Heart left ventricle (tissue), 16 donors: ENCODE measurements around the gene KCNJ9. TPM values are rescaled to one million over a fixed set of nuclear protein-coding genes. Genes with fewer than 3 reads are reported as not detected.

Experiments
- ATAC-seq, 4 donors: fragments of 200-7000 bp; cut with Tn5 transposase; one replicate each; pipeline ENCODE4 v1.9.1; 2020 to 2022; ENCODE audit warnings: moderate library complexity in 4 of 4, mild to moderate bottlenecking in 3 of 4, moderate number of reproducible peaks in 1 of 4
- DNase-seq, 5 donors: peaks; one replicate each; pipeline ENCODE4 v3.0.0-alpha.2; 2020
- H3K27ac ChIP-seq, 12 donors: fragments of 200-600 bp; sonication (generic) in 4 of 12; one replicate each; pipeline versions ENCODE4 v1.5.0 to v1.8.0; 2016 to 2022; ENCODE audit warnings: mild to moderate bottlenecking in 2 of 12
- H3K27me3 ChIP-seq, 9 donors: fragments of 200-600 bp; sonication (generic) in 2 of 9; one replicate each; pipeline versions ENCODE4 v1.5.1 to v1.8.0; 2016 to 2022; ENCODE audit warnings: mild to moderate bottlenecking in 3 of 9
- H3K36me3 ChIP-seq, 9 donors: fragments of 200-600 bp; sonication (generic) in 2 of 9; one replicate each; pipeline versions ENCODE4 v1.5.0 to v1.8.0; 2018 to 2022; ENCODE audit warnings: mild to moderate bottlenecking in 2 of 9
- H3K4me1 ChIP-seq, 12 donors: fragments of 200-600 bp; sonication (generic) in 4 of 12; one replicate each; pipeline versions ENCODE4 v1.5.0 to v1.8.0; 2016 to 2022; ENCODE audit warnings: mild to moderate bottlenecking in 3 of 12
- H3K4me3 ChIP-seq, 12 donors: fragments of 200-600 bp; sonication (generic) in 4 of 12; one replicate each; pipeline versions ENCODE4 v1.5.0 to v1.8.0; 2017 to 2022; ENCODE audit warnings: mild to moderate bottlenecking in 9 of 12, moderate library complexity in 4 of 12
- H3K9me3 ChIP-seq, 12 donors: fragments of 200-600 bp; sonication (generic) in 4 of 12; one replicate each; pipeline versions ENCODE4 v1.5.0 to v1.8.0; 2016 to 2022; ENCODE audit warnings: mild to moderate bottlenecking in 1 of 12
- POLR2A ChIP-seq, 2 donors: fragments of 450-650 bp; IDR thresholded peaks; one replicate each; pipeline ENCODE4 v1.6.1; 2017; ENCODE audit warnings: antibody characterized with exemption in 2 of 2, mild to moderate bottlenecking in 2 of 2, moderate library complexity in 2 of 2
- WGBS, 4 donors: extraction: QIAGEN DNeasy Blood & Tissue Kit in 2 of 4; methylation state at CpG; one replicate each; pipeline versions ENCODE4 v1.1.5 to v1.1.7; 2013 to 2018; 5-methylcytosine and 5-hydroxymethylcytosine counted together
- intact Hi-C, 10 donors: fragments of 100-400 bp; cut with DNase I; formaldehyde crosslinking; loops; one replicate each; pipeline versions ENCODE4 v1.11.1 to v1.14.2; 2022
- polyA plus RNA-seq, 2 donors: library from polyadenylated mRNA; stranded (reverse); fragments of 200-250 nt; gene quantifications; one replicate each; pipeline ENCODE4 v1.2.3, GENCODE V29; 2013
- total RNA-seq, 9 donors: library from RNA; depleted of rRNA in 2 of 9; stranded (reverse); fragments of >200 nt in 2 of 9; fragmentation: NEBNext Ultra II Directional in 3 of 9; extraction: Animal tissue kit (Norgen Biotek cat#: 25700) in 3 of 9; gene quantifications; one replicate each; pipeline versions ENCODE4 v1.1.0 to v1.2.4, GENCODE V29; 2016 to 2023
- TF ChIP-seq, protein P1 (sequence below), 12 donors: fragments of 200-600 bp; sonication (generic) in 4 of 12; IDR thresholded peaks; one replicate each; pipeline versions ENCODE4 v1.5.0 to v1.8.0; 2018 to 2022; ENCODE audit warnings: antibody characterized with exemption in 12 of 12, mild to moderate bottlenecking in 5 of 12
- donor health status: ischemic (EF 13 %, LVEDD 7.1; RV severe dilation, severe dysfunction).
- donor health status: healthy with polysubstance abuse.
- donor health status: DM: no; HTN: yes; CAD: no.
- donor health status: DM: no; HTN: no; CAD: no.
- donor health status: ischemic (EF 25% LVEDD 6.9; RV normal size, moderate dysfunction).
- donor health status: ischemic (EF 25% LVEDD 5.7; RV mildly dilated, moderate dysfunction).
- donor health status: healthy.
- donor health status: DM: yes; HTN: yes; CAD: no.
- donor health status: ischemic (EF 35%, LVEDD 5.7; RV mildly dilated, moderate dysfunction).
- donor health status: nonischemic (EF 11% LVEDD 7.7; RV severe dilation, severe dysfunction).
- donor health status: DM: yes; HTN: yes; CAD: no.
- donor health status: PGD.
- donor health status: ischemic (EF 29% LVEDD 5.4; RV normal size, mild dysfunction).
- donor health status: nonischemic (EF 23%, LVEDD 6.1; RV moderate dilation, normal function).

The KCNJ9 gene
- total and polyA plus RNA-seq, 11 donors: 0.06 to 0.29 (median 0.08) TPM; not detected in 8

GRCh38 chr1:160070243-160071163 is 10.8 kb upstream of the KCNJ9 start:
- no peak for TF ChIP-seq POLR2A (IDR thresholded peaks at IDR 0.05)
- TF ChIP-seq, protein P1, sequence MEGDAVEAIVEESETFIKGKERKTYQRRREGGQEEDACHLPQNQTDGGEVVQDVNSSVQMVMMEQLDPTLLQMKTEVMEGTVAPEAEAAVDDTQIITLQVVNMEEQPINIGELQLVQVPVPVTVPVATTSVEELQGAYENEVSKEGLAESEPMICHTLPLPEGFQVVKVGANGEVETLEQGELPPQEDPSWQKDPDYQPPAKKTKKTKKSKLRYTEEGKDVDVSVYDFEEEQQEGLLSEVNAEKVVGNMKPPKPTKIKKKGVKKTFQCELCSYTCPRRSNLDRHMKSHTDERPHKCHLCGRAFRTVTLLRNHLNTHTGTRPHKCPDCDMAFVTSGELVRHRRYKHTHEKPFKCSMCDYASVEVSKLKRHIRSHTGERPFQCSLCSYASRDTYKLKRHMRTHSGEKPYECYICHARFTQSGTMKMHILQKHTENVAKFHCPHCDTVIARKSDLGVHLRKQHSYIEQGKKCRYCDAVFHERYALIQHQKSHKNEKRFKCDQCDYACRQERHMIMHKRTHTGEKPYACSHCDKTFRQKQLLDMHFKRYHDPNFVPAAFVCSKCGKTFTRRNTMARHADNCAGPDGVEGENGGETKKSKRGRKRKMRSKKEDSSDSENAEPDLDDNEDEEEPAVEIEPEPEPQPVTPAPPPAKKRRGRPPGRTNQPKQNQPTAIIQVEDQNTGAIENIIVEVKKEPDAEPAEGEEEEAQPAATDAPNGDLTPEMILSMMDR (IDR thresholded peaks at IDR 0.05): no peak
- DNase-seq (peak; percentile 77 to 90 (median 86)), ATAC-seq (peak; percentile 88 to 97 (median 94))
- Histone ChIP-seq H3K4me3 (peak overlapping the region; percentile 29 to 71 (median 59)), H3K4me1 (peaks cover 0 to 17% (median 6%) of the 10 kb centered on the region in 12 donors), H3K36me3 (no peaks in the 10 kb centered on the region), H3K27me3 (peaks cover 0 to 11% (median 0%) of the 10 kb centered on the region in 9 donors), H3K9me3 (no peaks in the 10 kb centered on the region), H3K27ac (peak overlapping the region in 2 of 12 donors; percentile 40 to 42)
- intact Hi-C loops: no loop called here
- 1 to 4% (median 2%) methylated on average over 39 to 46 of the region's 46 CpGs for WGBS, 4 donors

DNA sequence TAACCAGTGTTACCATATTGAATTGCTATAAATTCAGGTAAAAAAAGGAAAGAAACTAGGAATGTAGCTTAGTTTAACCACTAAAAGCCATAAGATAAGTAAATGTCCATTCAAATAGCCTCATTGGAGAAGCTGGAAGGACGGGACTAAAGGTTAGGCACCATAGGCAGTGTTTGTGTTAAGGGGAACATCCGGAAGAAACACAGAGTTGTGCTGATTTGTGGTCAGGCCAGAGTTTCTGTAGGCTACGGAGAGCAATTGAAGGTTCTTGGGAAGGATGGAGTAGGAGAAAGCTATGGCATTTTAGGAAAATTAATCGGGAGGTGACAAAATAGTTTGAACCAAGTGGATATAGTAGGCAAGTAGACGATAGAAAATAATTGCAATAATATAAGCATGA is 10.0 kb upstream of the KCNJ9 start:
- H3K27me3 ChIP-seq: peaks cover 0 to 18% (median 0%) of the 10 kb centered on the region in 9 donors
- no peak overlapping the region for H3K4me3 ChIP-seq
- WGBS, 4 donors: 84 to 87% (median 85%) methylated on average over 5 of the region's 5 CpGs
- H3K27ac ChIP-seq: no peak overlapping the region
- TF ChIP-seq, protein P1 (IDR thresholded peaks at IDR 0.05): no peak
- TF ChIP-seq POLR2A (IDR thresholded peaks at IDR 0.05): no peak
- intact Hi-C loops: no loop called here
- ATAC-seq: no peak
- H3K36me3 ChIP-seq: no peaks in the 10 kb centered on the region
- DNase-seq: no peak
- peaks cover 0 to 25% (median 6%) of the 10 kb centered on the region in 12 donors for H3K4me1 ChIP-seq
- H3K9me3 ChIP-seq: no peaks in the 10 kb centered on the region

DNA sequence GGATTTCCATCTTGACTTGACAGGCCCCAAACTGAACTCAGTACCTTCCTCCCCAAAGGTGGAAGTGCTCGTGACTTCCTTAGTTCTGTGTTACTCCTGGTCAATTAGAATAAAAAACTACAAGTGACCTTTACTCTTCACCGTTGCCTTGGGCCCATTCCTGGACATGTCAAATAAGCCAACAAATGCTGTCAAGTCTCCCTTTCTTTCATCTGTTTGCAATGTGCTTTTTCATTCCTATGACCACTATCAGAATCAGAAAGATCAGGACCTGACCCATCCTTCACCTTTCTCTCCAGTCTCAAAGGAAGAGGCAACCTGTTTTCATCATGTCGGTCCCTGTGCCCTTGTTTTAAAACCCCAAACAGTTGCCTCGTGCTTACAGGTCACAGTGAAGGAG is 6.5 kb upstream of the KCNJ9 start:
- H3K4me3 ChIP-seq: no peak overlapping the region
- H3K4me1 ChIP-seq: peaks cover 0 to 42% (median 6%) of the 10 kb centered on the region in 12 donors
- no peaks in the 10 kb centered on the region for H3K9me3 ChIP-seq
- H3K27ac ChIP-seq: peak overlapping the region in 1 of 12 donors; percentile 80
- 65 to 77% (median 75%) methylated on average over 4 of the region's 4 CpGs for WGBS, 4 donors
- TF ChIP-seq, protein P1 (IDR thresholded peaks at IDR 0.05): no peak
- no peak for TF ChIP-seq POLR2A (IDR thresholded peaks at IDR 0.05)
- no peak for DNase-seq
- intact Hi-C loops: no loop called here
- no peaks in the 10 kb centered on the region for H3K36me3 ChIP-seq
- no peak for ATAC-seq
- H3K27me3 ChIP-seq: peaks cover 0 to 29% (median 14%) of the 10 kb centered on the region in 9 donors

DNA sequence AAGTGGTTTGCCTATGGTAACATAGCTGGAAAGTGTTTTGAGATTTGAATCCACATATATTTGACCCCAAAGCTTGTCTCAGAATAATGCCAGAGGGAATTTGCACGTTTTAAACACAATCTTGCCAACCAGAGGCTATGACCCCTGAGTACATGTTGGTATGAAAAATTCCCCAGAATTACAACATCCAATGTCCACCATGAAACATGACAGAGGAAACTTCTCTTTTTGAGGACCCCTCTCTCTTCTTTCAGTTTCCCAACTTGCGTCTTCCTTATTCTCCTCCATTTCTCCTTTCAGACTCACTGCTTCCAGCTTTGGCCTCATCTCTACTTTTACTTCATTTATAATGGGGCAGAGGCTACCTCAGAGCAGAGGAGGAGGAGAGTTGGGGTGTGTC is 5.5 kb upstream of the KCNJ9 start:
- H3K9me3 ChIP-seq: no peaks in the 10 kb centered on the region
- peaks cover 0 to 37% (median 2%) of the 10 kb centered on the region in 12 donors for H3K4me1 ChIP-seq
- H3K36me3 ChIP-seq: no peaks in the 10 kb centered on the region
- no peak for ATAC-seq
- 54 to 64% (median 59%) methylated on average over 2 of the region's 2 CpGs for WGBS, 4 donors
- TF ChIP-seq POLR2A (IDR thresholded peaks at IDR 0.05): no peak
- TF ChIP-seq, protein P1 (IDR thresholded peaks at IDR 0.05): no peak
- H3K4me3 ChIP-seq: no peak overlapping the region
- intact Hi-C loops: no loop called here
- no peak for DNase-seq
- peaks cover 0 to 33% (median 20%) of the 10 kb centered on the region in 9 donors for H3K27me3 ChIP-seq
- peak overlapping the region in 1 of 12 donors; percentile 80 for H3K27ac ChIP-seq
